Activated T-helper 17 cell treated with anti-CD3 and anti-CD28 coated beads, Interleukin-2, amount 50 U/mL, for 72 hours (primary cell): Measurements from ENCODE around the gene CEP68. TPM values are rescaled to one million over a fixed set of nuclear protein-coding genes. Genes with fewer than 3 reads are reported as not detected.
"Not testable (repeated sequence)": the region's sequence is repeated elsewhere in the genome, so short reads cannot be mapped to it uniquely, and the experiment has no call there.

Experiments
- ATAC-seq: fragments of 150-1000 bp; cut with Tn5 transposase; replicated peaks from 2 replicates; pipeline ENCODE4 v1.10.0; 2021; ENCODE audit warnings: mild to moderate bottlenecking, moderate library complexity
- H3K27ac Mint-ChIP-seq: one replicate; pipeline ENCODE4 v1.8.0; 2022; ENCODE audit warnings: mixed read lengths
- H3K27me3 Mint-ChIP-seq: one replicate; pipeline ENCODE4 v1.8.0; 2022; ENCODE audit warnings: mixed read lengths
- H3K36me3 Mint-ChIP-seq: one replicate; pipeline ENCODE4 v1.8.0; 2022; ENCODE audit warnings: low read depth, mild to moderate bottlenecking, mixed read lengths
- H3K4me1 Mint-ChIP-seq: one replicate; pipeline ENCODE4 v1.8.0; 2022; ENCODE audit warnings: mixed read lengths
- H3K4me3 Mint-ChIP-seq: one replicate; pipeline ENCODE4 v1.8.0; 2022; ENCODE audit warnings: mild to moderate bottlenecking, mixed read lengths
- H3K9me3 Mint-ChIP-seq: one replicate; pipeline ENCODE4 v1.8.0; 2022; ENCODE audit warnings: mixed read lengths
- total RNA-seq, 2 donors: library from RNA; stranded (reverse); gene quantifications; one replicate each; pipeline ENCODE4 v1.2.3, GENCODE V29; 2022

The CEP68 gene
- total RNA-seq, 2 donors from 2014 or later, result 6.9 to 10.5 TPM

DNA sequence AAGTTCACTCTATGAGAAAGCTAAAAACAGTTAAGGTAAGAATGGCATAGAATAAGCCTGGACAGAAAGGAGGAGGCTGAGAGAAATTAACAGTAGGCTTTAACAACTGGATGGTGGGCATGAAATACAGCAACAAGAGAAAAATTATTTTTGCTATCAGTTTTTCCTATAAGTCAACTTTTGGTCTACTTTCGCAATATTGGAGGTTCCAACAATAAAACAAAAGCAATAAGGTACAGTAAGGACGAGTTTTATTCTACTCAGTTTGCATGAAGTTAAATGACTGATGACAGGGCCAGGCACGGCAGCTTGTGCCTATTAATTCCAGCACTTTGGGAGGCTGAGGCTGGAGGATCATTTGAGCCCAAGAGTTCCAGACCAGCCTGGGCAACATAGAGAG is 56.4 kb downstream of the CEP68 start:
- no peak for ATAC-seq
- peaks cover 17% of the 10 kb centered on the region for H3K4me1 Mint-ChIP-seq
- H3K9me3 Mint-ChIP-seq, result no peaks in the 10 kb centered on the region

GRCh38 chr2:65113229-65113628 is 57.0 kb downstream of the CEP68 start:
- no peak overlapping the region for H3K4me3 Mint-ChIP-seq
- peaks cover 22% of the 10 kb centered on the region for H3K4me1 Mint-ChIP-seq
- H3K36me3 Mint-ChIP-seq, result peaks cover 45% of the 10 kb centered on the region
- ATAC-seq, result no peak
- no peaks in the 10 kb centered on the region for H3K27me3 Mint-ChIP-seq
- no peak overlapping the region for H3K27ac Mint-ChIP-seq
- H3K9me3 Mint-ChIP-seq, result no peaks in the 10 kb centered on the region

More for the DNA sequence above, 56.4 kb downstream of the CEP68 start:
- H3K27me3 Mint-ChIP-seq, result no peaks in the 10 kb centered on the region
- no peak overlapping the region for H3K27ac Mint-ChIP-seq
- H3K4me3 Mint-ChIP-seq, result no peak overlapping the region
- H3K36me3 Mint-ChIP-seq, result peaks cover 43% of the 10 kb centered on the region

DNA sequence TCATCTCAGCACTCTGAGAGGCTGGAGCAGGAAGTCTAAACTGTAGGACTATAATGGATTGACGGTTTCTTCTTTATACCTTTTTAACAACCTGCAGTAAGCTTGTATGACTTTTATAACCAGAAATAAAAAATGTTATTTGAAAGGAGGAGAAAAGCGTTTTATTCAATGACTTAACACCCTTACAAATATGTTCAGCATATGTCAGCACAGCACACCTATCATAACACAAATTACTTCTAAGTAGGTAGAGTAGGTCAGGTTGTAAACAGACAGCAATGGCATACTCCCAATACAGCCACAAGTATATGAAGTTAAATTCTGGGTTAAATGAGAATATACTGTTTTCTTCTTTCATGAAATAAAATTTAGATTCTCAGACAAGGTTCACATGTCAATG is 57.6 kb downstream of the CEP68 start:
- Mint-ChIP-seq H3K4me3 (no peak overlapping the region), H3K27me3 (no peaks in the 10 kb centered on the region), H3K36me3 (peaks cover 45% of the 10 kb centered on the region), H3K9me3 (no peaks in the 10 kb centered on the region), H3K27ac (no peak overlapping the region), H3K4me1 (peaks cover 22% of the 10 kb centered on the region)
- no peak for ATAC-seq

- no peak overlapping the region for H3K27ac Mint-ChIP-seq
- ATAC-seq, result no peak
- no peak overlapping the region for H3K4me3 Mint-ChIP-seq
- H3K36me3 Mint-ChIP-seq, result peaks cover 47% of the 10 kb centered on the region
- peaks cover 22% of the 10 kb centered on the region for H3K4me1 Mint-ChIP-seq
- H3K9me3 Mint-ChIP-seq, result no peaks in the 10 kb centered on the region
- no peaks in the 10 kb centered on the region for H3K27me3 Mint-ChIP-seq
Observed at GRCh38 chr2:65114921-65115320, 58.7 kb downstream of the CEP68 start.

GRCh38 chr2:65116645-65117044 is 60.4 kb downstream of the CEP68 start:
- no peak overlapping the region for H3K27ac Mint-ChIP-seq
- peaks cover 38% of the 10 kb centered on the region for H3K36me3 Mint-ChIP-seq
- no peaks in the 10 kb centered on the region for H3K27me3 Mint-ChIP-seq
- no peak for ATAC-seq
- peaks cover 34% of the 10 kb centered on the region for H3K4me1 Mint-ChIP-seq
- H3K9me3 Mint-ChIP-seq, result no peaks in the 10 kb centered on the region
- H3K4me3 Mint-ChIP-seq, result no peak overlapping the region

GRCh38 chr2:65120990-65121693 is 64.9 kb downstream of the CEP68 start:
- no peak for ATAC-seq

DNA sequence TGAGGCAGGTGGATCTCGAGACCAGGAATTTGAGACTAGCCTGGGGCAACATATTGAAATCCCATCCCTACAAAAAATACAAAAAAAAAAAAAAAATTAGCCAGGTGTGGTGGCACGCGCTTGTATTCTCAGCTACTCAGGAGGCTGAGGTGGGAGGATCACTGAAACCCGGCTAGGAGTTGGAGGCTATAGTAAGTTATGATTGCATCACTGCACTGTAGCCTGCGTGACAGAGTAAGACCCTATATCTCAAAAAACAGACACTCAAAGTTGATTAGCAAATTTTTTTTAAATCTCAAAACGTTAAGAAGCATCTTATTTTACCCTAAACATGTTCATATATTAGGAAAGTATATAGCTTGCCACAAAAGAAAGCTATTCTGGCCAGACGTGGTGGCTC is 66.1 kb downstream of the CEP68 start:
- ATAC-seq, result no peak
- peaks cover 48% of the 10 kb centered on the region for H3K36me3 Mint-ChIP-seq
- no peaks in the 10 kb centered on the region for H3K9me3 Mint-ChIP-seq
- no peak overlapping the region for H3K4me3 Mint-ChIP-seq
- H3K27ac Mint-ChIP-seq, result no peak overlapping the region
- peaks cover 25% of the 10 kb centered on the region for H3K4me1 Mint-ChIP-seq
- no peaks in the 10 kb centered on the region for H3K27me3 Mint-ChIP-seq

More at GRCh38 chr2:65120990-65121693, 64.9 kb downstream of the CEP68 start:
- peaks cover 47% of the 10 kb centered on the region for H3K36me3 Mint-ChIP-seq
- H3K27me3 Mint-ChIP-seq, result no peaks in the 10 kb centered on the region
- peaks cover 23% of the 10 kb centered on the region for H3K4me1 Mint-ChIP-seq
- H3K9me3 Mint-ChIP-seq, result no peaks in the 10 kb centered on the region
- H3K27ac Mint-ChIP-seq, result no peak overlapping the region
- peak overlapping the region; percentile 41 for H3K4me3 Mint-ChIP-seq

- not testable (repeated sequence) for H3K9me3 Mint-ChIP-seq, H3K27ac Mint-ChIP-seq, H3K27me3 Mint-ChIP-seq, ATAC-seq
- Mint-ChIP-seq H3K4me3 (peak overlapping the region; percentile 38), H3K36me3 (peaks cover 47% of the 10 kb centered on the region), H3K4me1 (peaks cover 19% of the 10 kb centered on the region)
Observed at GRCh38 chr2:65125457-65125856, 69.2 kb downstream of the CEP68 start.

DNA sequence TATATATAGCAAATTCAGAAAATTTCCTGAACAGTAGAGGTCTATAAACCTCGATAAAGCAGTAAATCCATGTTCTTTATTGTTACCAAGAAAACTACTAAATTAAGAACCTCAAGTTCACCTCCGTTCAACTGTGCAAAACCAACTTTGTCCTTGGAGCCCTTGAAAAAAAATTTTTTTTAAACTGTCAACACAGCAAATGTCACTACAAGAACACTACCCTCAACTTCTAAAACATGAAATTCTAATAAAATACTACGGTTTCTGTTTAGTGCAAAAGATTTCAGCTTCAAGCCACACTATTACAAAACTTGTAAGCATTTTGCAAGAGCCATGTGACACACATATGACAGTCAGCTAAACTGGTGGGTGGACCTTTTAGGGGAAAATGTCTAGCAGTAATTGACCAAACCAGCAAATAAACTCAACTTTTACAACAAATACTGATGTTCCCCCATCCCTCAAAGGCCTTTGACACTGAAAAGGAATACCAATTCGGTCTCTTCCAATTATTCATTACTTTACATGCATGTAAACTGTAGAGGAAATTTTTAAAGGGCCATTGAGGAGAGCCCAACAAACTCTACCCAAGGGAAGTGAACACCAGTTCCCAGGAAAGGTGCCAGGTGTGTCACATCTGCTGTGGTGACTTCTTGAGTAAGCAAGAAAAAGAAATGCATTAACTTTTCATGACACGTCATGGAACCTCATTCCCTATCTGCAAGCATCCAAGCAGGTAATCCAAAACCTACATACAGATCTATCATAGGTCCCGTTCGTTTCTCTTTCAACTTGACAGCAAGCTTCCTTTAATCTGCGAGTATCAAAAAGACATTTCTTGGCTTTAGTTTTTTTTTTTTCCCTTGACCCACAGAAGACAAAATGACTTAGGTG is 72.3 kb downstream of the CEP68 start:
- peaks cover 41% of the 10 kb centered on the region for H3K36me3 Mint-ChIP-seq
- H3K9me3 Mint-ChIP-seq, result no peaks in the 10 kb centered on the region
- peaks cover 9% of the 10 kb centered on the region for H3K4me1 Mint-ChIP-seq
- no peak for ATAC-seq
- H3K4me3 Mint-ChIP-seq, result peak overlapping the region; percentile 91
- H3K27me3 Mint-ChIP-seq, result no peaks in the 10 kb centered on the region
- peak overlapping the region; percentile 98 for H3K27ac Mint-ChIP-seq

DNA sequence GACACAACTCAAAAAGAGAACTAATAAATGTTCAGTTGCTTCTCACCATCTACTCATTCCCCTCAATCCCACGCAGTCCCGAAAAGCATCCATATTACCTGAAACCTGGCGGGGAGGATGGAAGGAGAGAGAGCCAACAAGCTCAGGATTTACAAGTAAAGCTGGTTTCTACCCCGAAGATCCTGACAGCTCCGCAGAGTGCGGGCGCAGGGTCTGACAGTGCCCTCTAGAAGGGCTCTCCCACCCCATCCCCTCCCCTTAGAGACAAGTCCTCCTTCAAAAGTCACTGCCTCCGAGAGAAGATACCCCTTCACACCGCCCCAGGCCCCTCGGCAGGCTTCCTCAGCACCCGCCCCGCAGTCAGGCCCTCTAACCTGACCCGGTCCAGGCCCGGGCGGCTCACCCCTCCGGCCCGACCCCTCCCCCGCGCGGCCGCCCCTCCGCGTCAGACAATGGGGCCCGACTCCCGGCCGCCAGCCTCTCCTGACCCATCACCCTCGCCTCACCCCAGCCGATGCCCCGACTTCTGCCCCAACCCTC is 73.1 kb downstream of the CEP68 start:
- no peaks in the 10 kb centered on the region for H3K9me3 Mint-ChIP-seq
- peak overlapping the region; percentile 91 for H3K4me3 Mint-ChIP-seq
- H3K36me3 Mint-ChIP-seq, result peaks cover 40% of the 10 kb centered on the region
- H3K4me1 Mint-ChIP-seq, result peaks cover 9% of the 10 kb centered on the region
- peak overlapping the region; percentile 98 for H3K27ac Mint-ChIP-seq
- peak; percentile 14 for ATAC-seq
- H3K27me3 Mint-ChIP-seq, result no peaks in the 10 kb centered on the region

DNA sequence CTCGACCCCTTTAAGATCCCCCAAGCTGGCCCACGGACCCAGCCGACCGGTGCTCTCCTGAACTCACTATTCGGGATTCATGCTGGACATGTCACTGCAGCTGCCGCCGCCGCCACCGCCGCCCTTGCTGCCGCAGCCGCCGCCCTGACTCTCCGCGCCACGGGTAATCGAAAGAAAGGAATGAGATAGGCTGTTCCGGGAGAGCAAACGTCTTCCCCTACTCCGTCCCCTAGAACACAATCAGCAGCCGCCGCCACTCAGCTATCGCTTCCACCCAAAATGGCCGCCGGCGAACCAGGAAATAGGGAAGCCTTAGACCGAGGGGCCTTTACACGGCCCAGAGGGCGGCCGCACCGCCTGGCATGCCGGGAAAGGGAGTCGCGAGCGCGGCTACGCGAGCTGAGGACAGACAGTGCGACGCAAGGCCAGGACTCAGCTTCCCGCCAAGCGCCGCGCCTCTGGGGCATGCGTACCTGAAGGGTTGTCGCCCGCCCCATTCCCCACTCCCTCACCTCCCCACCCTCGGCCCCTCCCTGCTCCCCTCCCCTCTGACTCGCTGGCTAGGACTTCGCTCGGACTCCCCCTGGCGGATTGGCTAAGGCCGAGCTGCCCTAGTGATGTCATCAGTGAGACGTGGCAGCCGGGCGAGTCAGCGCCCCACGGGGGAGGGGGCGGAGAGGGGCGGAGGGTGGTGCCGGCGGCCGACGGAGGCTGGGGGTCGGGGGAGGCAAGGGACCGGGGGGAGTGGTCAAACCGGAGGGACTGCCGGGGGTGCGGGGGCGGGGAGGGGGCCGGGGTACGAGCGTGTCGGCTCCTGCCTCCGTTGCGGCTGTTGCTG is 73.8 kb downstream of the CEP68 start, which contains the start of gene RAB1A:
RAB1A (minus strand) TSS at position 281 of the 838 bp plus-strand sequence; CDS start at position 90, 191 bp downstream.
- ATAC-seq, result peak; percentile 92
- Mint-ChIP-seq H3K9me3 (no peaks in the 10 kb centered on the region), H3K36me3 (peaks cover 33% of the 10 kb centered on the region), H3K27me3 (no peaks in the 10 kb centered on the region), H3K4me1 (peaks cover 9% of the 10 kb centered on the region), H3K27ac (peak within 1 kb of the TSS; percentile 98), H3K4me3 (peak within 1 kb of the TSS; percentile 91)

DNA sequence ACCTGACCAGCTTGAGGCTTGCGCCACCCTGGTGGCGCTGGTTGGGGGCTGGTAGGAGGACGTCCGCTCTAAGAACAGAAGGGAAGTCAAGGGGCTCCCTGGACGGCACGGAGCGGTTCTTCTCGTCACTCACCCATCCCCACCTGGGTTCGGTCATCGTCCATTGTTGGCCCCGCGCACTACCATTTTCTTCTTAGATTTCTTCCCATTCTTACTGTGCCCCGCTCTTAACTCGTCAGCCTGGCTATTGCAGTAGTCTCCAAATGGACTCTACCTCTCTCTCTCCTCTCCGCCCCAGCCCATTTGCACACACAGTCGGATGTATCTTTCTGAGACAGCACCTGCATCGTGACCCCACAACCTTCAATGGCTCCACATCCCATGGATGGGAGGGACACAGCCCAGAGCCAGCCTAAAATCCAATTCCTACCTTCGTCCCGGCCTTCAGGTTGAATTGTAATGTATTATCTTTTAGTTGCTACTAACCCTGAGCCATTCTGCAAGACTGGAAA is 74.5 kb downstream of the CEP68 start:
- Mint-ChIP-seq H3K4me1 (peaks cover 9% of the 10 kb centered on the region), H3K9me3 (no peaks in the 10 kb centered on the region), H3K27me3 (no peaks in the 10 kb centered on the region), H3K27ac (peak overlapping the region; percentile 98), H3K36me3 (peaks cover 32% of the 10 kb centered on the region), H3K4me3 (peak overlapping the region; percentile 91)
- peak; percentile 13 for ATAC-seq

DNA sequence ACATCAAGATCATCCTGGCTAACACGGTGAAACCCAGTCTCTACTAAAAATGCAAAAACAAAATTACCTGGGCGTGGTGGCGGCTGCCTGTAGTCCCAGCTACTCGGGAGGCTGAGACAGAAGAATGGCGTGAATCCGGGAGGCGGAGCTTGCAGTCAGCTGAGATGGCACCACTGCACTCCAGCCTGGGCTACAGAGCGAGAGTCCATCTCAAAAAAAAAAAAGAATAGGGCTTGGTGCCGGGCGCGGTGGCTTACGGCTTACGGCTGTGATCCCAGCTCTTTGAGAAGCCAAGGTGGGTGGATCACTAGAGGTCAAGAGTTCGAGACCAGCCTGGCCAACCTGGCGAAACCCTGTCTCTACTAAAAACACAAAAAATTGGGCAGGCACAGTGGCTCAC is 76.7 kb downstream of the CEP68 start:
- H3K27ac Mint-ChIP-seq, H3K9me3 Mint-ChIP-seq, H3K27me3 Mint-ChIP-seq, H3K4me3 Mint-ChIP-seq, ATAC-seq, H3K4me1 Mint-ChIP-seq: not testable (repeated sequence)
- peaks cover 21% of the 10 kb centered on the region for H3K36me3 Mint-ChIP-seq

- Mint-ChIP-seq H3K27ac (no peak overlapping the region), H3K27me3 (no peaks in the 10 kb centered on the region)
- ATAC-seq, result no peak
Observed at GRCh38 chr2:65133626-65134025, 77.4 kb downstream of the CEP68 start.

More at GRCh38 chr2:65133626-65134025, 77.4 kb downstream of the CEP68 start:
- Mint-ChIP-seq H3K4me3 (no peak overlapping the region), H3K4me1 (no peaks in the 10 kb centered on the region), H3K9me3 (no peaks in the 10 kb centered on the region), H3K36me3 (peaks cover 14% of the 10 kb centered on the region)
